Spleen (tissue), 11 donors: ENCODE data around the gene CUX1. TPM values are rescaled to one million over a fixed set of nuclear protein-coding genes. Genes with fewer than 3 reads are reported as not detected.
"Not testable (repeated sequence)": the region's sequence is repeated elsewhere in the genome, so short reads cannot be mapped to it uniquely, and the experiment has no call there.

Source experiments
- DNase-seq: peaks from one replicate; pipeline ENCODE4 v3.0.0-alpha.2; 2020
- H3K27ac ChIP-seq, 8 donors: fragments of 200-600 bp; sonication (generic) in 7 of 8; 1 replicate in 4 of 8; 2 replicates in 4 of 8; pipeline versions ENCODE4 v1.5.0 to v1.8.0; 2016 to 2021; ENCODE audit warnings: inconsistent platforms in 4 of 8, mild to moderate bottlenecking in 4 of 8, moderate library complexity in 1 of 8
- H3K27me3 ChIP-seq, 7 donors: fragments of 200-600 bp; sonication (generic) in 6 of 7; replicated peaks in 1 of 7; 1 replicate in 4 of 7; 2 replicates in 3 of 7; pipeline versions ENCODE4 v1.5.0 to v1.8.0; 2016 to 2021; ENCODE audit warnings: inconsistent platforms in 3 of 7, mild to moderate bottlenecking in 1 of 7
- H3K36me3 ChIP-seq, 6 donors: fragments of 200-600 bp; sonication (generic) in 5 of 6; 1 replicate in 4 of 6; 2 replicates in 2 of 6; pipeline versions ENCODE4 v1.5.0 to v1.8.0; 2016 to 2021; ENCODE audit warnings: inconsistent platforms in 2 of 6
- H3K4me1 ChIP-seq, 6 donors: fragments of 200-600 bp; sonication (generic) in 5 of 6; 1 replicate in 3 of 6; 2 replicates in 3 of 6; pipeline versions ENCODE4 v1.5.0 to v1.8.0; 2016 to 2021; ENCODE audit warnings: inconsistent platforms in 3 of 6
- H3K4me3 ChIP-seq, 8 donors: fragments of 200-600 bp; sonication (generic) in 7 of 8; 1 replicate in 4 of 8; 2 replicates in 4 of 8; pipeline versions ENCODE4 v1.5.0 to v1.8.0; 2016 to 2021; ENCODE audit warnings: inconsistent platforms in 4 of 8, mild to moderate bottlenecking in 4 of 8, moderate library complexity in 2 of 8
- H3K9me3 ChIP-seq, 8 donors: fragments of 200-600 bp; sonication (generic) in 7 of 8; 1 replicate in 4 of 8; 2 replicates in 4 of 8; pipeline versions ENCODE4 v1.5.0 to v1.8.0; 2016 to 2021; ENCODE audit warnings: inconsistent platforms in 4 of 8
- POLR2A ChIP-seq, 3 donors: fragments of 450-650 bp; IDR thresholded peaks; one replicate each; pipeline ENCODE4 v1.5.1; 2017; ENCODE audit warnings: antibody characterized with exemption in 3 of 3, mild to moderate bottlenecking in 1 of 3
- POLR2AphosphoS5 ChIP-seq, 3 donors: sonication (generic); formaldehyde crosslinking; IDR thresholded peaks; one replicate each; pipeline ENCODE4 v1.5.1; 2017; ENCODE audit warnings: antibody characterized with exemption in 3 of 3
- WGBS, 5 donors: extraction: QIAGEN DNeasy Blood & Tissue Kit in 3 of 5; methylation state at CpG; one replicate each; pipeline versions ENCODE4 v1.1.5 to v1.1.7; 2013 to 2018; 5-methylcytosine and 5-hydroxymethylcytosine counted together
- intact Hi-C: fragments of 100-400 bp; cut with DNase I; formaldehyde crosslinking; loops from one replicate; pipeline ENCODE4 v1.15.0; 2023; ENCODE audit warnings: low total_unique reads
- polyA plus RNA-seq, 3 donors: library from polyadenylated mRNA; stranded (reverse); fragments of 200-250 nt; gene quantifications; one replicate each; pipeline ENCODE4 v1.2.1, GENCODE V29; 2013
- total RNA-seq, 7 donors: library from RNA; depleted of rRNA in 3 of 7; stranded (reverse); fragments of >200 nt in 3 of 7; fragmentation: NEBNext Ultra II Directional in 4 of 7; extraction: Animal tissue kit (Norgen Biotek cat#: 25700) in 4 of 7; gene quantifications; one replicate each; pipeline versions ENCODE4 v1.1.0 to v1.2.1, GENCODE V29; 2016 to 2021
- TF ChIP-seq, protein P1 (sequence below), 11 experiments: fragments of 200-600 bp in 7 of 11; fragments of 450-650 bp in 4 of 11; sonication (generic) in 4 of 11; IDR thresholded peaks in 8 of 11; conservative IDR thresholded peaks in 3 of 11; 1 replicate in 7 of 11; 2 replicates in 4 of 11; pipeline versions ENCODE4 v1.4.0 to v1.8.0; 2016 to 2021; ENCODE audit warnings: antibody characterized with exemption in 11 of 11, inconsistent platforms in 4 of 11, mild to moderate bottlenecking in 1 of 11
- donor health status: healthy with polysubstance abuse.
- donor health status: DM: no; HTN: no; CAD: no; lungs with moderate emphysema.
- donor health status: DM: no; HTN: no; CAD: no.
- donor health status: Bipolar disorder and iron deficiency.
- donor health status: healthy.
- donor health status: DM: no; HTN: no; CAD: no.
- donor health status: DM: yes; HTN: yes; CAD: no.

The CUX1 gene
- total and polyA plus RNA-seq, 10 donors: 9.1 to 95.8 (median 61.9) TPM

DNA sequence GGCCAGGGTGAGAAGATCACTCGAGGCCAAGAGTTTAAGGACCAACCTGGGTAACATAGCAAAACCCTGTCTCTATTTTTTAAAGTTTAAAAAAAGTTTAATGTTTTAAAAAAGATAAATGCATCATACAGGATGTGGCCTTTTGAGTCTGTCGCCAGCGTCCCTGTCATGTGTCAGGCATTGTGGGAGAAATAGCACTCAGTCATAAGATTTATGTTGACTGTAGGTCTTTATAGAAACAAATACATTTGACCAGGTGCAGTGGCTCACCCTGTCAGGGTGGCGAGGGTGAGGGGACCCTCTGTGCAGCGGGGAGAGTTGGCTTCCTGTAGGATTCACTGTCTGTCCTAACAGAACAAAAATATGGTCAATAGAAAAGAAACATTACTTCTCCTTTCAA is 405.8 kb downstream of the CUX1 start:
- Histone ChIP-seq H3K36me3 (peaks cover 0 to 62% (median 10%) of the 10 kb centered on the region in 6 donors), H3K9me3 (no peaks in the 10 kb centered on the region), H3K4me3 (no peak overlapping the region), H3K27ac (no peak overlapping the region), H3K27me3 (no peaks in the 10 kb centered on the region), H3K4me1 (no peaks in the 10 kb centered on the region)
- TF ChIP-seq, protein P1, sequence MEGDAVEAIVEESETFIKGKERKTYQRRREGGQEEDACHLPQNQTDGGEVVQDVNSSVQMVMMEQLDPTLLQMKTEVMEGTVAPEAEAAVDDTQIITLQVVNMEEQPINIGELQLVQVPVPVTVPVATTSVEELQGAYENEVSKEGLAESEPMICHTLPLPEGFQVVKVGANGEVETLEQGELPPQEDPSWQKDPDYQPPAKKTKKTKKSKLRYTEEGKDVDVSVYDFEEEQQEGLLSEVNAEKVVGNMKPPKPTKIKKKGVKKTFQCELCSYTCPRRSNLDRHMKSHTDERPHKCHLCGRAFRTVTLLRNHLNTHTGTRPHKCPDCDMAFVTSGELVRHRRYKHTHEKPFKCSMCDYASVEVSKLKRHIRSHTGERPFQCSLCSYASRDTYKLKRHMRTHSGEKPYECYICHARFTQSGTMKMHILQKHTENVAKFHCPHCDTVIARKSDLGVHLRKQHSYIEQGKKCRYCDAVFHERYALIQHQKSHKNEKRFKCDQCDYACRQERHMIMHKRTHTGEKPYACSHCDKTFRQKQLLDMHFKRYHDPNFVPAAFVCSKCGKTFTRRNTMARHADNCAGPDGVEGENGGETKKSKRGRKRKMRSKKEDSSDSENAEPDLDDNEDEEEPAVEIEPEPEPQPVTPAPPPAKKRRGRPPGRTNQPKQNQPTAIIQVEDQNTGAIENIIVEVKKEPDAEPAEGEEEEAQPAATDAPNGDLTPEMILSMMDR (IDR thresholded peaks at IDR 0.05 in 8 of 11, conservative IDR thresholded peaks at IDR 0.05 in 3 of 11): no peak
- TF ChIP-seq POLR2AphosphoS5 (IDR thresholded peaks at IDR 0.05) (no peak), POLR2A (IDR thresholded peaks at IDR 0.05) (no peak)
- intact Hi-C loops: no loop called here
- 51 to 64% (median 59%) methylated on average over 5 of the region's 5 CpGs for WGBS, 5 donors
- no peak for DNase-seq

DNA sequence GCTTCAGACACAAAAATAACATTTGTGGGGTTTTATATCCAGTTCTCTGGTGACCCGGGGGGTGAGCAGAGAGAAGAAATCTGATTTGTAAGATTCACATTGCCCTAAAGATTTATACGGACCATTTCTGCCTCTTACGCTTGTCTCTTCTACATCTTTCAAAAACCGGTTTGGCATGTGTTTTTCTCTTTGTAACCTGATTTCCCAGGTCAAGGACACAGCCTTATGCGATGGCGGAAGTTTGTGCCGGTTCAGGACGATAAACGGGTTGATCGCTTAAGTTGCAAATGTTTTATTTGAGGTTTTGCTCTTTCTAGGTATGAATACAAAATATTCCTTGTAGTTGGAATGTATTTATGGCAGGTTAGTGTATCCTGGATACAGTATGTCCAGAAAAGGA is 407.6 kb downstream of the CUX1 start:
- H3K27ac ChIP-seq: no peak overlapping the region
- no peaks in the 10 kb centered on the region for H3K4me1 ChIP-seq
- TF ChIP-seq POLR2A (IDR thresholded peaks at IDR 0.05) (no peak), POLR2AphosphoS5 (IDR thresholded peaks at IDR 0.05) (no peak)
- TF ChIP-seq, protein P1 (IDR thresholded peaks at IDR 0.05 in 8 of 11, conservative IDR thresholded peaks at IDR 0.05 in 3 of 11): no peak
- no peak overlapping the region for H3K4me3 ChIP-seq
- no peak for DNase-seq
- H3K27me3 ChIP-seq: no peaks in the 10 kb centered on the region
- 77 to 89% (median 85%) methylated on average over 10 of the region's 10 CpGs for WGBS, 5 donors
- H3K9me3 ChIP-seq: no peaks in the 10 kb centered on the region
- peaks cover 0 to 65% (median 27%) of the 10 kb centered on the region in 6 donors for H3K36me3 ChIP-seq
- intact Hi-C loops: no loop called here

DNA sequence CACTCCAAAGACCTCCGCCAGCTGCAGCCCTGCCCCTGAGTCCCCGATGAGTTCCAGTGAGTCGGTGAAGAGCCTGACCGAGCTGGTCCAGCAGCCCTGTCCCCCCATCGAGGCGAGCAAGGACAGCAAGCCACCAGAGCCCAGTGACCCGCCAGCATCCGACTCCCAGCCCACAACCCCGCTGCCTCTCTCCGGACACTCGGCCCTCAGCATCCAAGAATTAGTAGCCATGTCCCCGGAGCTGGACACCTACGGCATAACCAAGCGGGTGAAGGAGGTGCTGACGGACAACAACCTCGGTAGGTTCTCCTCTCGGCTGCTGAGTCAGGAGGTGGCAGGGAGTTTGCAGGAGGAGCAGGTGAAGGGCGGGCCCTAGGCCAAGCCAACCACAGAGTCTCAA is 409.9 kb downstream of the CUX1 start:
- Histone ChIP-seq H3K9me3 (no peaks in the 10 kb centered on the region), H3K27ac (no peak overlapping the region), H3K36me3 (peaks cover 0 to 77% (median 39%) of the 10 kb centered on the region in 6 donors), H3K27me3 (no peaks in the 10 kb centered on the region), H3K4me1 (no peaks in the 10 kb centered on the region), H3K4me3 (no peak overlapping the region)
- intact Hi-C loops: no loop called here
- 87 to 98% (median 96%) methylated on average over 11 to 18 of the region's 18 CpGs for WGBS, 5 donors
- TF ChIP-seq POLR2AphosphoS5 (IDR thresholded peaks at IDR 0.05) (no peak), POLR2A (IDR thresholded peaks at IDR 0.05) (no peak)
- TF ChIP-seq, protein P1 (IDR thresholded peaks at IDR 0.05 in 8 of 11, conservative IDR thresholded peaks at IDR 0.05 in 3 of 11): no peak
- no peak for DNase-seq

DNA sequence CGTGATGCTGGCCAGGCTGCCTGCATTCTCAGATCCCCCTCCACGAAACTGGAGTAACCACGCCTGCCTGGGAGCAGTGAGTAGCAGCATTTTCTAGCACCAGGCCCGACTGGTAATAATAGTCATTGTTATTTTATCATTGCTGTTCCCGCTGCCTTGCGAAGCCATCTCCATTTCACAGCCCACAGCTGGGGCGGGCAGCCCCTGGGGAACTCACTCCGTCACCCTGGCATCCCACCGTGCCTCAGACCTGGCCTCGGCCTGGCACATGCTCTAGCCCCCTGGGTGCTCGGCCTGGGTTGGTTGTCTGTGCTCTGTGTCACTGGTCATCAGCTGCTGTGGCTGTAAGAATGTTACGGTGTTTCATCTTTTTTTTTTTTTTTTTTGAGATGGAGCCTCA is 411.5 kb downstream of the CUX1 start:
- TF ChIP-seq, protein P1 (IDR thresholded peaks at IDR 0.05 in 8 of 11, conservative IDR thresholded peaks at IDR 0.05 in 3 of 11): no peak
- no peak for TF ChIP-seq POLR2AphosphoS5 (IDR thresholded peaks at IDR 0.05)
- TF ChIP-seq POLR2A (IDR thresholded peaks at IDR 0.05): no peak
- Histone ChIP-seq H3K9me3 (no peaks in the 10 kb centered on the region), H3K4me1 (no peaks in the 10 kb centered on the region), H3K4me3 (no peak overlapping the region), H3K27me3 (no peaks in the 10 kb centered on the region), H3K36me3 (peaks cover 0 to 90% (median 44%) of the 10 kb centered on the region in 6 donors), H3K27ac (no peak overlapping the region)
- intact Hi-C loops: no loop called here
- no peak for DNase-seq
- WGBS, 5 donors: 93 to 98% (median 95%) methylated on average over 11 to 12 of the region's 12 CpGs

DNA sequence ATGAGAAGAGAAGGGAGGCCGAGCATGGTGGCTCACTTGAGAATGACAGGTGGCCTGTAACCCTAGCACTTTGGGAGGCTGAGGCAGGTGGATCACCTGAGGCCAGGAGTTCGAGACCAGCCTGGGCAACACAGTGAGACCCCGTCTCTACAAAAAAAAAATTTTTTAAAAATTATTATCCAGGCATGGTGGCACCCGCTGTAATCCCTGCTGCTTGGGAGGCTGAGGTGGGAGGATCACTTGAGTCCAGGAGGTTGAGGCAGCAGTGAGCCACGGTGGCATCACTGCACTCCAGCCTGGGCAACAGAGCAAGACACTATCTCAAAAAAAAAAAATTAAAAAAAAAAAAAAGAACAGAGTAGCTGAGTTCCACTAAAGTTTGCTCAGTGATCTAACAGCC is 412.7 kb downstream of the CUX1 start:
- H3K9me3 ChIP-seq, intact Hi-C loops, H3K4me3 ChIP-seq, H3K27me3 ChIP-seq, DNase-seq, H3K27ac ChIP-seq, H3K4me1 ChIP-seq: not testable (repeated sequence)
- WGBS, 5 donors: 73 to 97% (median 87%) methylated on average over 5 of the region's 5 CpGs
- peaks cover 0 to 96% (median 48%) of the 10 kb centered on the region in 6 donors for H3K36me3 ChIP-seq
